ENCODE data around the gene HTRA2. TPM values are rescaled to one million over a fixed set of nuclear protein-coding genes. Genes with fewer than 3 reads are reported as not detected.

HTRA2 gene
- total and polyA plus RNA-seq, 2 donors = 42.9 to 70.6 TPM

DNA sequence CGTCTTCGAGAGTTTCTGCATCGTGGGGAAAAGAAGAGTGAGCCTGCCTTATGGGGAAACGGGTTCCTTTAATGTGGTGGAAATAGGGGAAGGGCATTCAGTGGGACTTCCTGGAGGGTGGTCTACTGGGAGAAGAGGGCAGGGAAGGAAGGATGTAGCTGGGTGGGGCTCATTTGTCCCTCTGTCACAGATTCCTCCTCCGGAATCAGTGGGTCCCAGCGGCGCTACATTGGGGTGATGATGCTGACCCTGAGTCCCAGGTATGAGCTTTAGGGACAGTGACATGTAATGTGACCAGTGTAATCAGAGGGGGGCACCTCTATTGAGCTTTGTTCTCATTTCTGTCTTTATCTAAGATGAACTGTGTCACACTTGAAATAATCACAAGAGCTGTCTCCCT lies 1.9 kb downstream of the HTRA2 start:
- Histone ChIP-seq H3K27me3 (ENCODE audit: control insufficient read depth in 2 of 2, insufficient read depth in 1 of 2, low read length in 1 of 2) (peaks cover 0 to 2% of the 10 kb centered on the region in 2 donors), H3K9me3 (ENCODE audit: control insufficient read depth in 2 of 2, insufficient read depth in 1 of 2, low read length in 1 of 2) (peaks cover 0 to 3% of the 10 kb centered on the region in 2 donors), H3K4me1 (ENCODE audit: control insufficient read depth in 2 of 2, insufficient read depth in 2 of 2, low read length in 2 of 2) (peaks cover 21 to 28% of the 10 kb centered on the region in 2 donors), H3K4me3 (ENCODE audit: low read length in 2 of 2) (no peak overlapping the region), H3K36me3 (ENCODE audit: control insufficient read depth in 2 of 2, insufficient read depth in 2 of 2, low read length in 1 of 2) (peaks cover 36 to 37% of the 10 kb centered on the region in 2 donors), H3K27ac (ENCODE audit: low read depth in 1 of 2, low read length in 1 of 2) (no peak overlapping the region)
- DNase-seq (ENCODE audit: low read depth in 6 of 9, low spot score in 9 of 9) = no peak
- 74% methylated on average over 7 of the region's 7 CpGs for WGBS

DNA sequence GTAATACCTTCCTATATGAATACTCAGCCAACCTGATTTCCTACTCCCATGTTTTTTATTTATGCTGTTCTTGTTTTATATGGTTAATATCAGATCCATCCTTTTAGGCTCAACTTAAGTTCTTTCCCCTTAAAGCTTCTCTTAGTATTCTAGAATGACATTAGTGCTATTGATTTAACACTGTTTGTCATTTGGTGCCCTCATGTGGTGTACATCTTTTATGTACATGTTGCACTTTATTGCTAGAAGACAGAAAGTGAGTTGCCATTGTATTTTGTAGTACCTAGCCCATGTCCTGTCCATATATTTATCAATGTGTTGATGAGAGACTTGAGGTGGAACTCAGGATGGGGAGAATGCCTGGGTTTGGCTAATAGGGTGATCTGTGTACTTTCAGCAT lies 2.5 kb downstream of the HTRA2 start:
- Histone ChIP-seq H3K27me3 (ENCODE audit: control insufficient read depth in 2 of 2, insufficient read depth in 1 of 2, low read length in 1 of 2) (peaks cover 0 to 2% of the 10 kb centered on the region in 2 donors), H3K36me3 (ENCODE audit: control insufficient read depth in 2 of 2, insufficient read depth in 2 of 2, low read length in 1 of 2) (peaks cover 31% of the 10 kb centered on the region in 2 donors), H3K4me3 (ENCODE audit: low read length in 2 of 2) (no peak overlapping the region), H3K4me1 (ENCODE audit: control insufficient read depth in 2 of 2, insufficient read depth in 2 of 2, low read length in 2 of 2) (peaks cover 21 to 31% of the 10 kb centered on the region in 2 donors), H3K27ac (ENCODE audit: low read depth in 1 of 2, low read length in 1 of 2) (no peak overlapping the region), H3K9me3 (ENCODE audit: control insufficient read depth in 2 of 2, insufficient read depth in 1 of 2, low read length in 1 of 2) (no peaks in the 10 kb centered on the region)
- peak in 3 of 9 donors; percentile 45 to 73 (median 47) for DNase-seq (ENCODE audit: low read depth in 6 of 9, low spot score in 9 of 9)

DNA sequence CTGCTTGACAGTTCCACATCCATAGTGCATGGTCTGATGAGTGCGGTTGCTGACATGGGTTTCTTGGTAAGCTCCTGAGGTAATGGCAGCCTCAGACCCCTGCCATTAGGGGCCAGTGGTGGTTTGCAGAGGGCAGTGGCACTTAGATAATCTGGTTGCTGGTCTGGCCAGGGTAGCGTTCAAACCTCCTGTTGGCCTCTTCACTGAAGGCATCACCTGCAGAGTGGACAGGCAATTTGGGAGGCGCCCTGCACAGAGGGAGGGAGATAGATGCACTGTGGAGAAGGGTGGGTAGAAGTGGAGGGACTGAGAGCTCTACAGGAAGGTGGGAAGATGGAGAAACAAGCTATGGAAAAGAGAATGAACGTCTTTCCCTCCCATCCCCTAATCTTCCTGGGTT lies 3.7 kb downstream of the HTRA2 start:
- no peak overlapping the region for H3K4me3 ChIP-seq (ENCODE audit: low read length in 2 of 2)
- H3K9me3 ChIP-seq (ENCODE audit: control insufficient read depth in 2 of 2, insufficient read depth in 1 of 2, low read length in 1 of 2) = no peaks in the 10 kb centered on the region
- peaks cover 0 to 2% of the 10 kb centered on the region in 2 donors for H3K27me3 ChIP-seq (ENCODE audit: control insufficient read depth in 2 of 2, insufficient read depth in 1 of 2, low read length in 1 of 2)
- H3K4me1 ChIP-seq (ENCODE audit: control insufficient read depth in 2 of 2, insufficient read depth in 2 of 2, low read length in 2 of 2) = peaks cover 14 to 23% of the 10 kb centered on the region in 2 donors
- WGBS = 97% methylated on average over 4 of the region's 4 CpGs
- H3K27ac ChIP-seq (ENCODE audit: low read depth in 1 of 2, low read length in 1 of 2) = no peak overlapping the region
- no peak for DNase-seq (ENCODE audit: low read depth in 6 of 9, low spot score in 9 of 9)
- H3K36me3 ChIP-seq (ENCODE audit: control insufficient read depth in 2 of 2, insufficient read depth in 2 of 2, low read length in 1 of 2) = peaks cover 19 to 21% of the 10 kb centered on the region in 2 donors

DNA sequence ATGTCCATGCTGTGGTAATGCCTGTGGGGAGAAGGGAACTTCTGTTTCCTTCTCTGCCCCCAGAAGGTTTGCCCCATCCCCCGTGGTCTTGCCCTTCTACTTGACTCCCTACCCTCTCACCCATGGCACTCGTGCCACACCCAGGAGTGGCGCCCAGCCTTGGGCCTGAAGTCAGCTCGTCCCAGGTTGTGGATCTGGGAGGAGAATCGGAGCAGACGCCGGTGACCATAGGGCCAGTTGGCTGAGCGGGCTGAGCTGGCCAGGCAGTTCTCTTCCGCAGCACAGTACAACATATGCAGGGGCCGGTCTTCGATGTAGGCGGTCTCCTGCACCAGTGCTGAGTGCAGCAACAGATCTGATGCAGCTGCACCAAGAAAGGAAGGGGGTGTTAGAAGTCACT lies 4.7 kb downstream of the HTRA2 start:
- no peaks in the 10 kb centered on the region for H3K9me3 ChIP-seq (ENCODE audit: control insufficient read depth in 2 of 2, insufficient read depth in 1 of 2, low read length in 1 of 2)
- peaks cover 0 to 10% of the 10 kb centered on the region in 2 donors for H3K27me3 ChIP-seq (ENCODE audit: control insufficient read depth in 2 of 2, insufficient read depth in 1 of 2, low read length in 1 of 2)
- H3K27ac ChIP-seq (ENCODE audit: low read depth in 1 of 2, low read length in 1 of 2) = no peak overlapping the region
- H3K4me3 ChIP-seq (ENCODE audit: low read length in 2 of 2) = no peak overlapping the region
- peaks cover 19 to 21% of the 10 kb centered on the region in 2 donors for H3K36me3 ChIP-seq (ENCODE audit: control insufficient read depth in 2 of 2, insufficient read depth in 2 of 2, low read length in 1 of 2)
- WGBS = 94% methylated on average over 12 of the region's 12 CpGs
- peaks cover 10 to 19% of the 10 kb centered on the region in 2 donors for H3K4me1 ChIP-seq (ENCODE audit: control insufficient read depth in 2 of 2, insufficient read depth in 2 of 2, low read length in 2 of 2)
- no peak for DNase-seq (ENCODE audit: low read depth in 6 of 9, low spot score in 9 of 9)

- no peak overlapping the region for H3K4me3 ChIP-seq (ENCODE audit: low read length in 2 of 2)
- peaks cover 19 to 21% of the 10 kb centered on the region in 2 donors for H3K36me3 ChIP-seq (ENCODE audit: control insufficient read depth in 2 of 2, insufficient read depth in 2 of 2, low read length in 1 of 2)
- WGBS = 97% methylated on average over 10 of the region's 10 CpGs
- peaks cover 0 to 14% of the 10 kb centered on the region in 2 donors for H3K27me3 ChIP-seq (ENCODE audit: control insufficient read depth in 2 of 2, insufficient read depth in 1 of 2, low read length in 1 of 2)
- H3K9me3 ChIP-seq (ENCODE audit: control insufficient read depth in 2 of 2, insufficient read depth in 1 of 2, low read length in 1 of 2) = no peaks in the 10 kb centered on the region
- DNase-seq (ENCODE audit: low read depth in 6 of 9, low spot score in 9 of 9) = no peak
- H3K4me1 ChIP-seq (ENCODE audit: control insufficient read depth in 2 of 2, insufficient read depth in 2 of 2, low read length in 2 of 2) = peaks cover 10 to 18% of the 10 kb centered on the region in 2 donors
- no peak overlapping the region for H3K27ac ChIP-seq (ENCODE audit: low read depth in 1 of 2, low read length in 1 of 2)
Observed at GRCh38 chr2:74535440-74535965, 5.8 kb downstream of the HTRA2 start.

GRCh38 chr2:74536166-74536950 lies 6.6 kb downstream of the HTRA2 start:
- Histone ChIP-seq H3K36me3 (ENCODE audit: control insufficient read depth in 2 of 2, insufficient read depth in 2 of 2, low read length in 1 of 2) (peaks cover 15 to 17% of the 10 kb centered on the region in 2 donors), H3K27ac (ENCODE audit: low read depth in 1 of 2, low read length in 1 of 2) (no peak overlapping the region), H3K9me3 (ENCODE audit: control insufficient read depth in 2 of 2, insufficient read depth in 1 of 2, low read length in 1 of 2) (no peaks in the 10 kb centered on the region), H3K4me3 (ENCODE audit: low read length in 2 of 2) (no peak overlapping the region), H3K27me3 (ENCODE audit: control insufficient read depth in 2 of 2, insufficient read depth in 1 of 2, low read length in 1 of 2) (peaks cover 0 to 14% of the 10 kb centered on the region in 2 donors), H3K4me1 (ENCODE audit: control insufficient read depth in 2 of 2, insufficient read depth in 2 of 2, low read length in 2 of 2) (peaks cover 1 to 10% of the 10 kb centered on the region in 2 donors)
- no peak for DNase-seq (ENCODE audit: low read depth in 6 of 9, low spot score in 9 of 9)
- WGBS = 94% methylated on average over 23 of the region's 23 CpGs

- 96% methylated on average over 4 of the region's 4 CpGs for WGBS
- no peaks in the 10 kb centered on the region for H3K9me3 ChIP-seq (ENCODE audit: control insufficient read depth in 2 of 2, insufficient read depth in 1 of 2, low read length in 1 of 2)
- no peak for DNase-seq (ENCODE audit: low read depth in 6 of 9, low spot score in 9 of 9)
- H3K4me1 ChIP-seq (ENCODE audit: control insufficient read depth in 2 of 2, insufficient read depth in 2 of 2, low read length in 2 of 2) = peaks cover 0 to 6% of the 10 kb centered on the region in 2 donors
- H3K27me3 ChIP-seq (ENCODE audit: control insufficient read depth in 2 of 2, insufficient read depth in 1 of 2, low read length in 1 of 2) = peaks cover 0 to 14% of the 10 kb centered on the region in 2 donors
- peaks cover 12 to 15% of the 10 kb centered on the region in 2 donors for H3K36me3 ChIP-seq (ENCODE audit: control insufficient read depth in 2 of 2, insufficient read depth in 2 of 2, low read length in 1 of 2)
- no peak overlapping the region for H3K27ac ChIP-seq (ENCODE audit: low read depth in 1 of 2, low read length in 1 of 2)
- no peak overlapping the region for H3K4me3 ChIP-seq (ENCODE audit: low read length in 2 of 2)
Observed at GRCh38 chr2:74537140-74537539, 7.4 kb downstream of the HTRA2 start.

GRCh38 chr2:74538881-74539339 lies 9.2 kb downstream of the HTRA2 start:
- DNase-seq (ENCODE audit: low read depth in 6 of 9, low spot score in 9 of 9) = no peak
- H3K27ac ChIP-seq (ENCODE audit: low read depth in 1 of 2, low read length in 1 of 2) = no peak overlapping the region
- H3K4me1 ChIP-seq (ENCODE audit: control insufficient read depth in 2 of 2, insufficient read depth in 2 of 2, low read length in 2 of 2) = peaks cover 0 to 6% of the 10 kb centered on the region in 2 donors
- no peaks in the 10 kb centered on the region for H3K36me3 ChIP-seq (ENCODE audit: control insufficient read depth in 2 of 2, insufficient read depth in 2 of 2, low read length in 1 of 2)
- no peak overlapping the region for H3K4me3 ChIP-seq (ENCODE audit: low read length in 2 of 2)
- WGBS = 17% methylated on average over 7 of the region's 7 CpGs
- no peaks in the 10 kb centered on the region for H3K9me3 ChIP-seq (ENCODE audit: control insufficient read depth in 2 of 2, insufficient read depth in 1 of 2, low read length in 1 of 2)
- peaks cover 0 to 14% of the 10 kb centered on the region in 2 donors for H3K27me3 ChIP-seq (ENCODE audit: control insufficient read depth in 2 of 2, insufficient read depth in 1 of 2, low read length in 1 of 2)

DNA sequence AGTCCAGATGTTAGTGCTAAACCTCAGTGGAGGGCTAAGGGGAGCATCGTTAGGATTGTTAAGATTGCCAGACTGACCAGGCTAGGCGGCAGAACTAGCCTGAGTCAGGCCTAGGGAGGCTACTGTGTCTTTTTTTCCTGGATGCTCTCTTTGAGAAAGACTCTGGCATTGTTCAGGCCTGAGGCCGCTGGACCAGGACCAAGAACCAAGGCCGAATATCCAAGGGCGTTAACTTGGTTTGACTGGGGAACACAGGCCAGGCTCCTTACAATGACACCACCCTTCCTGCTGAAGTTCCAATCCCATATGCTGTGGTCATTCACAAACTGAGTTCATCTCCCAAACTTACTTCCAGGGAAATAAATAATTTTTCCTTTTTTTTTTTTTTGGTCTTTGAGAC lies 10.6 kb downstream of the HTRA2 start:
- DNase-seq (ENCODE audit: low read depth in 6 of 9, low spot score in 9 of 9) = no peak
- Histone ChIP-seq H3K27me3 (ENCODE audit: control insufficient read depth in 2 of 2, insufficient read depth in 1 of 2, low read length in 1 of 2) (peaks cover 0 to 14% of the 10 kb centered on the region in 2 donors), H3K27ac (ENCODE audit: low read depth in 1 of 2, low read length in 1 of 2) (no peak overlapping the region), H3K4me3 (ENCODE audit: low read length in 2 of 2) (no peak overlapping the region), H3K9me3 (ENCODE audit: control insufficient read depth in 2 of 2, insufficient read depth in 1 of 2, low read length in 1 of 2) (no peaks in the 10 kb centered on the region), H3K4me1 (ENCODE audit: control insufficient read depth in 2 of 2, insufficient read depth in 2 of 2, low read length in 2 of 2) (peaks cover 0 to 6% of the 10 kb centered on the region in 2 donors), H3K36me3 (ENCODE audit: control insufficient read depth in 2 of 2, insufficient read depth in 2 of 2, low read length in 1 of 2) (no peaks in the 10 kb centered on the region)
- 96% methylated on average over 5 of the region's 5 CpGs for WGBS
